Motor neuron (in vitro differentiated cells): ENCODE measurements around the gene DLG5. TPM values are rescaled to one million over a fixed set of nuclear protein-coding genes. Genes with fewer than 3 reads are reported as not detected.

ENCODE experiments used
- ATAC-seq, 8 experiments: fragments of 200-7000 bp; cut with Tn5 transposase; replicated peaks in 6 of 8; 2 replicates each; pipeline ENCODE4 v1.8.0; 2021; ENCODE audit warnings: mild to moderate bottlenecking in 8 of 8, moderate library complexity in 8 of 8
- H3K27ac ChIP-seq, 2 donors: fragments of 250-450 bp; sonication (Bioruptor Pico); 2 replicates each; pipeline ENCODE4 v1.9.0; 2021; ENCODE audit warnings: antibody characterized with exemption in 2 of 2, mild to moderate bottlenecking in 2 of 2, moderate library complexity in 1 of 2
- H3K4me1 ChIP-seq, 2 donors: fragments of 250-450 bp; sonication (Bioruptor Pico); replicated peaks in 1 of 2; 2 replicates each; pipeline ENCODE4 v1.6.1; 2021; ENCODE audit warnings: antibody characterized with exemption in 2 of 2, mild to moderate bottlenecking in 2 of 2, moderate library complexity in 1 of 2
- H3K4me3 ChIP-seq, 5 donors: fragments of 250-450 bp; sonication (Bioruptor Pico); 2 replicates each; pipeline ENCODE4 v1.9.0; 2021; ENCODE audit warnings: antibody characterized with exemption in 5 of 5, mild to moderate bottlenecking in 5 of 5, moderate library complexity in 4 of 5
- whole genome bisulfite sequencing, 10 experiments: fragments of 450-650 bp; shearing (Covaris generic); methylation state at CpG; one replicate each; pipeline ENCODE4 v1.0.0; 2022; 5-methylcytosine and 5-hydroxymethylcytosine counted together
- in situ Hi-C, 9 experiments: fragments of 400-800 bp; cut with MboI; loops; one replicate each; pipeline ENCODE4 v1.15.0; 2021; ENCODE audit warnings: low sequenced_read_pairs in 9 of 9, low pct_unique_long_range_greater_than_20kb in 2 of 9; ENCODE audit not compliant: unreplicated experiment in 9 of 9
- total RNA-seq, 8 experiments: library from RNA; unstranded; fragments of 300-600 nt; gene quantifications; 2 replicates each; pipeline versions ENCODE4 v1.2.3 to v1.2.4, GENCODE V29; 2022

DLG5 gene
- total RNA-seq, 8 experiments from 2014 or later: 18.2 to 62.7 (median 23.4) TPM

DNA sequence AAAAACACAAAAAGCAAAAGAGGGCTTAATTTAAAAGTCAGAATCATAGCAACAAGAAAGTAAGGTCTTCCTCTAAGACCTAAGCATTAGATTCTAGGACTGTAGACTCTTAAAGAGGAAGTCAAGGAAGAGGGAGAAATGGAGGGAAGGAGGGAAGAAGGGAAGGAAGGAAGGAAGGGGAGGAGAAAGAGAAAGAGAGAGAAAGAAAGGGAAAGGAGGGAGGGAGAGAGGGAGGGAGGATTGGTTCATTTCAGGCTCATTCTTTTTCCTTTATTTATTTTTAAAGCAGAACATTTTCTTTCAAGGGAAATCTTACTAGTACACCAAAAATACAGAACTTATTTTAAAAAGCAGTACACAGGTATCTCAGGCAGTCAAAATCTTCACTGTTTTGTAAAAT is 81.1 kb downstream of the DLG5 start:
- H3K4me1 ChIP-seq: peaks cover 10 to 15% of the 10 kb centered on the region in 2 donors
- ATAC-seq: no peak
- no peak overlapping the region for H3K4me3 ChIP-seq
- H3K27ac ChIP-seq: no peak overlapping the region
- in situ Hi-C loops: loop anchor here in 4 of 9 experiments (10.0 to 25.0 kb wide), 3 partner anchors 139 to 167 kb away; no protein-coding TSS in a partner anchor

GRCh38 chr10:77844713-77845445 is 81.7 kb downstream of the DLG5 start:
- peak in 3 of 8 experiments; percentile 29 to 63 (median 46) for ATAC-seq
- Histone ChIP-seq H3K4me3 (no peak overlapping the region), H3K27ac (no peak overlapping the region), H3K4me1 (peaks cover 10 to 15% of the 10 kb centered on the region in 2 donors)
- in situ Hi-C loops: loop anchor here in 4 of 9 experiments (10.0 to 25.0 kb wide), 3 partner anchors 140 to 167 kb away; no protein-coding TSS in a partner anchor
- WGBS, 10 experiments: 37 to 94% (median 78%) methylated on average over 2 to 7 of the region's 9 CpGs; no CpG with 5 or more reads in 1 of the 10 experiments

GRCh38 chr10:77844177-77844576 is 82.4 kb downstream of the DLG5 start:
- in situ Hi-C loops: loop anchor here in 4 of 9 experiments (10.0 to 25.0 kb wide), 3 partner anchors 141 to 168 kb away; no protein-coding TSS in a partner anchor
- Histone ChIP-seq H3K27ac (no peak overlapping the region), H3K4me1 (peaks cover 7 to 12% of the 10 kb centered on the region in 2 donors), H3K4me3 (no peak overlapping the region)
- 60 to 100% (median 94%) methylated on average over 1 to 5 of the region's 7 CpGs; no CpG with 5 or more reads in 2 of the 10 experiments for WGBS, 10 experiments
- no peak for ATAC-seq

GRCh38 chr10:77843264-77843663 is 83.3 kb downstream of the DLG5 start:
- in situ Hi-C loops: loop anchor here in 4 of 9 experiments (10.0 to 25.0 kb wide), 3 partner anchors 142 to 169 kb away; no protein-coding TSS in a partner anchor
- no peak for ATAC-seq
- Histone ChIP-seq H3K4me3 (no peak overlapping the region), H3K27ac (no peak overlapping the region), H3K4me1 (peaks cover 6 to 8% of the 10 kb centered on the region in 2 donors)
- 92 to 100% (median 100%) methylated on average over 1 to 4 of the region's 11 CpGs; no CpG with 5 or more reads in 5 of the 10 experiments for WGBS, 10 experiments

GRCh38 chr10:77842652-77843212 is 83.8 kb downstream of the DLG5 start:
- ATAC-seq: no peak
- in situ Hi-C loops: loop anchor here in 4 of 9 experiments (10.0 to 25.0 kb wide), 3 partner anchors 142 to 170 kb away; no protein-coding TSS in a partner anchor
- Histone ChIP-seq H3K27ac (no peak overlapping the region), H3K4me1 (peaks cover 9 to 13% of the 10 kb centered on the region in 2 donors), H3K4me3 (no peak overlapping the region)
- WGBS, 10 experiments: 84 to 100% (median 100%) methylated on average over 1 to 4 of the region's 5 CpGs; no CpG with 5 or more reads in 4 of the 10 experiments

DNA sequence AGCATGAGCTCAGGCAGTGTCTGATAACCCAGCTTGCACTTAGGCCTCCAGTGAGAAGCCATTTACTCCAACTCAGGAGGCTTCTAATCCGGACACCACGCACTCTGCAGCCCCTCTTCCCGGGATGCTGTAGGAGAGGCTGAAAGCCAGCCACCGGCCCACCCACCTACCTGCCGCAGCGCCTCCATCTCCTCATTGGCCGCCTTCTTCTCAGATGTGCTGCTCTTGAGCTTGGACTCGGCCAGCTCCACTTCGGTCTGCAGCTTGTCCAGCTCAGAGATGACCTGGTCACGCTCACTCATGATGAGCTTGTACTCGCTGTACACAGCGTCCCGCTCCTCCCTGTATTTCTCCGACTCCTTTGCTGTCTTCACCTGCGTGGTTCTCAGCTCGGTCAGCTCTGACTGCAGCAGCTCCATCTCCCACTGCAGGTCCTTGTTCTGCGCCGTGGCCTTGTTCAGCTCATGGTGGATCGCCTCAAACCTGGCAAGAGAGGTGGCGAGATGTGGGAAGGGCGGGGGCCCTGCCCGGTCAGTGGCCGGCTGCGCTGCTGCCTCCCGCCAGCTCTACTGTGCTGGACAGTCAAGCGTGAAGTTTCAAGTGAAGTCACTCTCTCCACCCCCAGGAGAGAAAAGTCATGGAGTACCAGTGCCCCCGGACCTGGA is 84.7 kb downstream of the DLG5 start:
- no peak for ATAC-seq
- H3K4me1 ChIP-seq: peaks cover 10 to 14% of the 10 kb centered on the region in 2 donors
- H3K4me3 ChIP-seq: no peak overlapping the region
- H3K27ac ChIP-seq: no peak overlapping the region
- in situ Hi-C loops: loop anchor here in 4 of 9 experiments (10.0 to 25.0 kb wide), 3 partner anchors 143 to 170 kb away; no protein-coding TSS in a partner anchor
- 90 to 100% (median 98%) methylated on average over 1 to 9 of the region's 27 CpGs; no CpG with 5 or more reads in 4 of the 10 experiments for WGBS, 10 experiments

DNA sequence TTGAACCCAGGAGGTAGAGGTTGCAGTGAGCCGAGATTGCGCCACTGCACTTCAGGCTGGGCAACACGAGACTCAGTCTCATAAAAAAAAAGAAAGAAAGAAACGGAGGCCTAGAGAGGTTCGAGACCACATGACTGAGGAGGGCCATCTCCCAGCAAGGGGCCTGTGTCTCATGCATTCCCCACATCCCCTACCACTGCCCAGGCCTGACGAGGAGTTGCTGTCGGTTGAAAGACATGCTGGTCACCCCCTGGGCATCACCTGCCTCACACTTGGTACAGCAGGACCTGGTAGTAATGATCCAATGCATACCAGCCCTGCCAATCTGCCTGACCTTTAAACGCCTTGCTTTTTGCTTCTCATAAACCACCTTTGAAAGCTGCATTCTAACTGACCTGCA is 85.9 kb downstream of the DLG5 start:
- ATAC-seq: no peak
- in situ Hi-C loops: loop anchor here in 4 of 9 experiments (10.0 to 25.0 kb wide), 3 partner anchors 144 to 172 kb away; no protein-coding TSS in a partner anchor
- 60 to 100% (median 90%) methylated on average over 1 to 7 of the region's 8 CpGs; no CpG with 5 or more reads in 6 of the 10 experiments for WGBS, 10 experiments
- Histone ChIP-seq H3K4me1 (peaks cover 20 to 22% of the 10 kb centered on the region in 2 donors), H3K4me3 (no peak overlapping the region), H3K27ac (no peak overlapping the region)

- in situ Hi-C loops: loop anchor here in 3 of 9 experiments (25.0 kb wide), 2 partner anchors 149 to 174 kb away; no protein-coding TSS in a partner anchor
- H3K4me1 ChIP-seq: peaks cover 24% of the 10 kb centered on the region in 2 donors
- peak in 4 of 8 experiments; percentile 6 to 31 (median 22) for ATAC-seq
- 79 to 100% (median 88%) methylated on average over 1 to 8 of the region's 14 CpGs; no CpG with 5 or more reads in 5 of the 10 experiments for WGBS, 10 experiments
- no peak overlapping the region for H3K4me3 ChIP-seq
- H3K27ac ChIP-seq: peak overlapping the region in 1 of 2 donors; percentile 11
These were observed 88.5 kb downstream of the DLG5 start for GRCh38 chr10:77837925-77838595.

GRCh38 chr10:77837248-77837924 is 89.2 kb downstream of the DLG5 start:
- Histone ChIP-seq H3K4me3 (no peak overlapping the region), H3K4me1 (peaks cover 24% of the 10 kb centered on the region in 2 donors), H3K27ac (peak overlapping the region in 1 of 2 donors; percentile 11)
- 60 to 100% (median 85%) methylated on average over 1 to 10 of the region's 10 CpGs for WGBS, 10 experiments
- ATAC-seq: peak in 7 of 8 experiments; percentile 41 to 81 (median 66)
- in situ Hi-C loops: loop anchor here in 3 of 9 experiments (25.0 kb wide), 2 partner anchors 150 to 175 kb away; no protein-coding TSS in a partner anchor

DNA sequence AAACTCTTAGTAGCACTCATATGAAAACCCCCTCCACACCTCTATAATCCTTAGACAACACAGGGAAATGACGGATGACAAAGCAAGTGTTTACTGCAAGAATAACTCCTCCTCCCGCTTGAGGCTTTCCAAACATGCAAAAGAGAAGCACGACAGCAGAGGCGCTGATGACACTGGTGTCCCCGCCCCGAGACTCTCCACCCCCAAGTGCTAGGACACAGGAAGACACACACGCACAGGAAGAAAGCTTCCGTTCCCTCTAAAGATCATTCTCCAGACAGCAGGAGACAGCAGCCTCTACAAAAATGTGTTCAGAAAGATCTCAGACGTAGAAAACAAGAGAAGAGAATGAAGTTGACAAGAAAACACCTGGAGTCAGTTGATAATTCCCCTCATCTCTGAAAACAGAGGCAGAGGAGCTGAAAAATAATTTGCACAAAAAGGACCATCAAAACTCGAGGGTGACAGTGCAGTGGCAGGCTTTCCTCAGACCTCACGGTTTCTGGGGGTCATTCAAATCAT is 90.2 kb downstream of the DLG5 start:
- 0 to 63% (median 40%) methylated on average over 2 to 7 of the region's 11 CpGs; no CpG with 5 or more reads in 1 of the 10 experiments for WGBS, 10 experiments
- peak overlapping the region; percentile 44 to 74 for H3K27ac ChIP-seq

GRCh38 chr10:77835669-77836086 is 90.9 kb downstream of the DLG5 start:
- in situ Hi-C loops: loop anchor here in 3 of 9 experiments (25.0 kb wide), 2 partner anchors 152 to 177 kb away; no protein-coding TSS in a partner anchor
- Histone ChIP-seq H3K4me1 (peaks cover 24% of the 10 kb centered on the region in 2 donors), H3K27ac (peak overlapping the region in 1 of 2 donors; percentile 47), H3K4me3 (no peak overlapping the region)
- 80 to 100% (median 97%) methylated on average over 1 to 4 of the region's 14 CpGs; no CpG with 5 or more reads in 6 of the 10 experiments for WGBS, 10 experiments
- peak in 2 of 8 experiments; percentile 6 for ATAC-seq

More for the DNA sequence above, 90.2 kb downstream of the DLG5 start:
- no peak overlapping the region for H3K4me3 ChIP-seq
- in situ Hi-C loops: loop anchor here in 3 of 9 experiments (25.0 kb wide), 2 partner anchors 151 to 176 kb away; no protein-coding TSS in a partner anchor
- H3K4me1 ChIP-seq: peaks cover 24% of the 10 kb centered on the region in 2 donors
- ATAC-seq: peak; percentile 80 to 97 (median 90)
